Thyroid gland (tissue), 4 donors: ENCODE data around the gene ATP6V0D1.

ENCODE experiments used
- POLR2A ChIP-seq, 2 donors: fragments of 450-650 bp; IDR thresholded peaks; one replicate each; pipeline ENCODE4 v1.6.1; 2017; ENCODE audit warnings: antibody characterized with exemption in 2 of 2, mild to moderate bottlenecking in 2 of 2, moderate library complexity in 1 of 2
- TF ChIP-seq, protein P1 (sequence below), 6 experiments: fragments of 200-600 bp in 3 of 6; fragments of 450-650 bp in 3 of 6; sonication (generic) in 3 of 6; IDR thresholded peaks; one replicate each; pipeline ENCODE4 v1.5.1; 2016 to 2019; ENCODE audit warnings: antibody characterized with exemption in 6 of 6, mild to moderate bottlenecking in 2 of 6, inconsistent platforms in 1 of 6, moderate library complexity in 1 of 6

DNA sequence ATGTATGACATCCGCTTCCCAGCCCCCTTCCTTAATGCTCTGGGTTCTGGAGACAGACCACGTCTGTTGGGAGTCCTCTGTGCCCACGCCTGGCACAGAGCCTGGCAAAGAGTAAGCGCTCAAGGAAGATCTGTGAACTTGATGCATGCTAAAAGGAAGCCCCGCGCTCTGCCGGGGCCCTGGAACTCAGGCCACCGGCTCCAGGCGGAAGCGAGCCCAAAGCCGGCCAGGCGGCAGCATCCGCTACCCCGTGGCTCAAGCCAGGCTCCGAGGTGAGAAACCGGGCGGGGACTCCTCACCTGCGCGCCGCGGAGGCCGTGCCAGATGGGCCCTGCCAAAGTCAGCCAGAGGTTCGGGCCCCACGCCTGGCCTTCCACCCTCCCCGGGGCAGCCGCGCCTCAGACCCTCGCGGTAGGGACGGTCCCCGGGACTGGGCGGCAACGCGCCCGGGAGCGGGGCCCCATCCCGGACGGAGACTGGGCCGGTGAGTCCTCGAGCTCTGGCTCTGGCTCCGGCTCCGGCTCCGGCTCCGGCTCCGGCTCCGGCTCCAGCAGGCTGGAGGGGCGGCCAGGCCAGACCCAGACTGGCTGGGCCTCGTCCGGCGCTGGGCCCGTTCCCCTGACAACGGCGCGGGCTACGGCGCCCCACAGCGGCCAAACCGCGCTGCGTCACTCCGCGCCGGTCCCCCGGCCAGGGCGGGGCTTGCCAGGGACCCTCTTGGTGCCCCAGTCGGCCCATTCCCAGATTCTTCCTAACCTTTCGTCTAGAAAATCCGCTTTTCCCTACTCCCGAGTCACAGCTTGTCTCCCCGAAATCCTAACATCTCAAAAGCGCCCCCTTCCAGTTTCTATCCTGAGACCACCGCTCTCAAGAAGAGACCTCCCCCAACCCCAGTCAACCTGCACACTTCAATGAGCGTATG lies 64.8 kb downstream of the ATP6V0D1 start, which contains the start of gene ZDHHC1:
- TF ChIP-seq, protein P1, sequence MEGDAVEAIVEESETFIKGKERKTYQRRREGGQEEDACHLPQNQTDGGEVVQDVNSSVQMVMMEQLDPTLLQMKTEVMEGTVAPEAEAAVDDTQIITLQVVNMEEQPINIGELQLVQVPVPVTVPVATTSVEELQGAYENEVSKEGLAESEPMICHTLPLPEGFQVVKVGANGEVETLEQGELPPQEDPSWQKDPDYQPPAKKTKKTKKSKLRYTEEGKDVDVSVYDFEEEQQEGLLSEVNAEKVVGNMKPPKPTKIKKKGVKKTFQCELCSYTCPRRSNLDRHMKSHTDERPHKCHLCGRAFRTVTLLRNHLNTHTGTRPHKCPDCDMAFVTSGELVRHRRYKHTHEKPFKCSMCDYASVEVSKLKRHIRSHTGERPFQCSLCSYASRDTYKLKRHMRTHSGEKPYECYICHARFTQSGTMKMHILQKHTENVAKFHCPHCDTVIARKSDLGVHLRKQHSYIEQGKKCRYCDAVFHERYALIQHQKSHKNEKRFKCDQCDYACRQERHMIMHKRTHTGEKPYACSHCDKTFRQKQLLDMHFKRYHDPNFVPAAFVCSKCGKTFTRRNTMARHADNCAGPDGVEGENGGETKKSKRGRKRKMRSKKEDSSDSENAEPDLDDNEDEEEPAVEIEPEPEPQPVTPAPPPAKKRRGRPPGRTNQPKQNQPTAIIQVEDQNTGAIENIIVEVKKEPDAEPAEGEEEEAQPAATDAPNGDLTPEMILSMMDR (IDR thresholded peaks at IDR 0.05), result peak in 4 of 6 experiments; percentile 40 to 68 (median 53)
- peak in 1 of 2 donors; percentile 68 for TF ChIP-seq POLR2A (IDR thresholded peaks at IDR 0.05)
